NB4 (cell line): ENCODE measurements around the gene IL23R.

ENCODE experiments used
- POLR2A ChIP-seq: IDR thresholded peaks from 2 replicates; pipeline ENCODE4 v1.6.1; 2011; ENCODE audit warnings: mild to moderate bottlenecking; ENCODE audit not compliant: insufficient read length; ENCODE audit errors: extremely low read depth
- TF ChIP-seq, protein P1 (sequence below): IDR thresholded peaks from one replicate; pipeline ENCODE4 v1.5.1; 2012; ENCODE audit warnings: low read depth, low read length

DNA sequence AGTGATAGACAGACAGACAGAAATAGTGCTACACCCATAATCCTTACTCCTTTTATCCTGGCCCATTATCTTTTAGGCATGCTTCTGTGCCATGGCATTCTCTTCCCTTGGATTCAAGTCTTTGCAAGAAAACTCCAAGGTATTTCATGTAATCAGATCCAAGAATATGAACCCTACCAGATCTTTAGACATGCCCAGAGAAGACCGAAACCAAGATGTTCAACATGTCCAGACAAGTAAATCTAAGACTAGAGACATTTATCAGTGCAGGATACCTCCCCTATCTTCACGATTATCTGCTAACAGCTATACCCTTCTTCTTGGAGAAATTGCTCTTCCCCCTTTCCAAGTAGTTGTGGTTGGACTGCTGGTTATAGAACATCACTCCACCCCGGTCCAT, 19.7 kb upstream of the IL23R start:
- TF ChIP-seq, protein P1, sequence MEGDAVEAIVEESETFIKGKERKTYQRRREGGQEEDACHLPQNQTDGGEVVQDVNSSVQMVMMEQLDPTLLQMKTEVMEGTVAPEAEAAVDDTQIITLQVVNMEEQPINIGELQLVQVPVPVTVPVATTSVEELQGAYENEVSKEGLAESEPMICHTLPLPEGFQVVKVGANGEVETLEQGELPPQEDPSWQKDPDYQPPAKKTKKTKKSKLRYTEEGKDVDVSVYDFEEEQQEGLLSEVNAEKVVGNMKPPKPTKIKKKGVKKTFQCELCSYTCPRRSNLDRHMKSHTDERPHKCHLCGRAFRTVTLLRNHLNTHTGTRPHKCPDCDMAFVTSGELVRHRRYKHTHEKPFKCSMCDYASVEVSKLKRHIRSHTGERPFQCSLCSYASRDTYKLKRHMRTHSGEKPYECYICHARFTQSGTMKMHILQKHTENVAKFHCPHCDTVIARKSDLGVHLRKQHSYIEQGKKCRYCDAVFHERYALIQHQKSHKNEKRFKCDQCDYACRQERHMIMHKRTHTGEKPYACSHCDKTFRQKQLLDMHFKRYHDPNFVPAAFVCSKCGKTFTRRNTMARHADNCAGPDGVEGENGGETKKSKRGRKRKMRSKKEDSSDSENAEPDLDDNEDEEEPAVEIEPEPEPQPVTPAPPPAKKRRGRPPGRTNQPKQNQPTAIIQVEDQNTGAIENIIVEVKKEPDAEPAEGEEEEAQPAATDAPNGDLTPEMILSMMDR = no peak
- TF ChIP-seq POLR2A = no peak
